NCI-H2029 treated with DMSO at 0.1 percent for 48 hours (cell line): ENCODE data around the gene WNT10A.

Experiments
- DNase-seq: peaks from one replicate; lab custom pipeline; 2025; lab: John Stamatoyannopoulos, UW

The WNT10A gene

GRCh38 chr2:218877331-218877730, 3.3 kb upstream of the WNT10A start:
- no peak for DNase-seq

GRCh38 chr2:218877891-218878290, 2.8 kb upstream of the WNT10A start:
- no peak for DNase-seq

- DNase-seq = no peak
Observed at GRCh38 chr2:218878486-218878885, 2.2 kb upstream of the WNT10A start.

- no peak for DNase-seq
Observed at GRCh38 chr2:218878926-218879761, 1.5 kb upstream of the WNT10A start.

GRCh38 chr2:218879776-218880101, 913 bp upstream of the WNT10A start:
- no peak for DNase-seq

GRCh38 chr2:218880859-218881594, 375 bp downstream of the WNT10A start:
- no peak for DNase-seq

- DNase-seq = no peak
Observed at GRCh38 chr2:218881744-218882460, 1.2 kb downstream of the WNT10A start.

- DNase-seq = no peak
Observed at GRCh38 chr2:218882461-218882816, 1.8 kb downstream of the WNT10A start.

GRCh38 chr2:218882866-218883366, 2.3 kb downstream of the WNT10A start:
- no peak for DNase-seq

GRCh38 chr2:218883491-218884490, 3.1 kb downstream of the WNT10A start:
- no peak for DNase-seq

- no peak for DNase-seq
Observed at GRCh38 chr2:218884519-218884918, 3.9 kb downstream of the WNT10A start.

GRCh38 chr2:218885981-218886947, 5.6 kb downstream of the WNT10A start:
- no peak for DNase-seq

- DNase-seq = no peak
Observed at GRCh38 chr2:218887079-218887478, 6.4 kb downstream of the WNT10A start.

GRCh38 chr2:218888341-218888740, 7.7 kb downstream of the WNT10A start:
- no peak for DNase-seq

- no peak for DNase-seq
Observed at GRCh38 chr2:218889937-218890336, 9.3 kb downstream of the WNT10A start.

GRCh38 chr2:218890369-218890768, 9.7 kb downstream of the WNT10A start:
- no peak for DNase-seq

- no peak for DNase-seq
Observed at GRCh38 chr2:218891275-218892135, 10.9 kb downstream of the WNT10A start.

- no peak for DNase-seq
Observed at GRCh38 chr2:218892693-218893348, 12.2 kb downstream of the WNT10A start.
